Vagina (tissue), 2 donors: ENCODE measurements around the gene DHX34.

Source experiments
- CTCF ChIP-seq, 3 experiments: fragments of 450-650 bp in 2 of 3; fragments of 200-600 bp in 1 of 3; sonication (generic) in 1 of 3; IDR thresholded peaks; one replicate each; pipeline ENCODE4 v1.5.1; 2017 to 2019; ENCODE audit warnings: antibody characterized with exemption in 3 of 3, mild to moderate bottlenecking in 2 of 3, moderate library complexity in 2 of 3
- POLR2A ChIP-seq, 2 donors: fragments of 450-650 bp; IDR thresholded peaks; one replicate each; pipeline ENCODE4 v1.6.1; 2017; ENCODE audit warnings: antibody characterized with exemption in 2 of 2, mild to moderate bottlenecking in 2 of 2, moderate library complexity in 2 of 2

GRCh38 chr19:47358936-47359335, 9.8 kb downstream of the DHX34 start:
- no peak for TF ChIP-seq CTCF (IDR thresholded peaks at IDR 0.05)
- TF ChIP-seq POLR2A (IDR thresholded peaks at IDR 0.05) = no peak
